ENCODE measurements around the gene IGSF1. TPM values are rescaled to one million over a fixed set of nuclear protein-coding genes. Genes with fewer than 3 reads are reported as not detected.

IGSF1 gene
- total and polyA plus RNA-seq, 9 of the 15 experiments (the other 6 are each of a cell fraction or from before 2014, with no cell fraction given) = 0.33 to 1.5 (median 1.0) TPM

DNA sequence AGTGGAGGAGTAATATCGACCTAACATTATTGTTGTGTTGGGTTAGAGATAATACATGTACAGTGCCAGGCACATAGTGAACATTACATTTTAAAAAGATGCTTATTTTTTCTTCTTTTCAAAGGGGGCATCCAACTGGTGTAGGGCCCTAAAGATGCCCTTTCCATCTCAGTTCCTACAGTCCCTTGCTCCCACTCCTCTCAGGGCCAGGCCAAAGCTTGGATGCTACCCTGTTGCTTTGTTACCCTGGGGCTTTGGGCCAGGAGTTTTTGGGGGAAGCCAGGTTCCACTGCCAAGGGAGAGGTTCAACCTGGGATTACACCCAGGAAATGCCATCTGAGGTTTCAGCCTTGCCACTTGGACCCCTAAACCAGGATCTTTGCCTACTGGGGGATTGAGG, 918 bp downstream of the IGSF1 start:
- Histone ChIP-seq H3K9ac (ENCODE audit: insufficient read depth in 1 of 2, low read depth in 2 of 2, low read length in 2 of 2) (no peak overlapping the region), H3K4me1 (replicated peaks in 1 of 2; ENCODE audit: control insufficient read depth in 2 of 2, insufficient read depth in 2 of 2, low read length in 2 of 2) (peaks cover 0 to 4% of the 10 kb centered on the region in 2 experiments; a peak in 2 of 5 replicates), H3K4me2 (ENCODE audit: insufficient read depth, low read length) (peak overlapping the region; percentile 48; the same call in 1 of the 2 replicates), H4K20me1 (replicated peaks; ENCODE audit: control insufficient read depth, insufficient read depth, low read length) (no peaks in the 10 kb centered on the region), H3K27me3 (ENCODE audit: control insufficient read depth in 2 of 2, insufficient read depth in 2 of 2, low read length in 2 of 2) (no peaks in the 10 kb centered on the region), H3K9me1 (ENCODE audit: control insufficient read depth, insufficient read depth, low read length) (no peaks in the 10 kb centered on the region), H2AFZ (ENCODE audit: low read depth, low read length) (no peak overlapping the region), H3K9me3 (replicated peaks; ENCODE audit: control insufficient read depth, insufficient read depth, low read depth, low read length) (no peaks in the 10 kb centered on the region), H3K4me3 (no peak overlapping the region), H3K79me2 (ENCODE audit: control insufficient read depth, insufficient read depth, low read length) (no peaks in the 10 kb centered on the region), H3K36me3 (ENCODE audit: control insufficient read depth, insufficient read depth, low read length) (no peaks in the 10 kb centered on the region), H3K27ac (ENCODE audit: extremely low read depth, low read depth, low read length) (no peak overlapping the region)
- no TSS peak for BruUV-seq (replicated peaks)
- CTCF ChIA-PET (ENCODE audit: low intra/inter-chr PET ratio) = no interaction called here
- ATAC-seq (no peak), DNase-seq (ENCODE audit: extremely low read depth in 1 of 4, low spot score in 3 of 4) (no peak), FAIRE-seq (no peak)
- TF ChIP-seq ARHGAP35 (IDR thresholded peaks at IDR 0.05; ENCODE audit: partially characterized antibody) (no peak), NCOA6 (IDR thresholded peaks at IDR 0.05) (no peak), TAL1 (IDR thresholded peaks at IDR 0.05) (no peak), HDAC1 (IDR thresholded peaks at IDR 0.05) (no peak), ZFX (CRISPR knock-in tag; IDR thresholded peaks at IDR 0.05) (no peak), ZFP30 (CRISPR knock-in tag; IDR thresholded peaks at IDR 0.05; ENCODE audit: borderline replicate concordance) (no peak), STAT5A (IDR thresholded peaks at IDR 0.05; ENCODE audit: borderline replicate concordance, low read length) (no peak), MAFG (tag; conservative IDR thresholded peaks at IDR 0.05) (no peak), DMBX1 (CRISPR knock-in tag; IDR thresholded peaks at IDR 0.05; ENCODE audit: borderline replicate concordance) (no peak), SMARCA4 (IDR thresholded peaks at IDR 0.05) (no peak), ZNF57 (CRISPR knock-in tag; IDR thresholded peaks at IDR 0.05) (no peak), E2F3 (CRISPR knock-in tag; IDR thresholded peaks at IDR 0.05) (no peak)
- TF ChIP-seq, protein P1, sequence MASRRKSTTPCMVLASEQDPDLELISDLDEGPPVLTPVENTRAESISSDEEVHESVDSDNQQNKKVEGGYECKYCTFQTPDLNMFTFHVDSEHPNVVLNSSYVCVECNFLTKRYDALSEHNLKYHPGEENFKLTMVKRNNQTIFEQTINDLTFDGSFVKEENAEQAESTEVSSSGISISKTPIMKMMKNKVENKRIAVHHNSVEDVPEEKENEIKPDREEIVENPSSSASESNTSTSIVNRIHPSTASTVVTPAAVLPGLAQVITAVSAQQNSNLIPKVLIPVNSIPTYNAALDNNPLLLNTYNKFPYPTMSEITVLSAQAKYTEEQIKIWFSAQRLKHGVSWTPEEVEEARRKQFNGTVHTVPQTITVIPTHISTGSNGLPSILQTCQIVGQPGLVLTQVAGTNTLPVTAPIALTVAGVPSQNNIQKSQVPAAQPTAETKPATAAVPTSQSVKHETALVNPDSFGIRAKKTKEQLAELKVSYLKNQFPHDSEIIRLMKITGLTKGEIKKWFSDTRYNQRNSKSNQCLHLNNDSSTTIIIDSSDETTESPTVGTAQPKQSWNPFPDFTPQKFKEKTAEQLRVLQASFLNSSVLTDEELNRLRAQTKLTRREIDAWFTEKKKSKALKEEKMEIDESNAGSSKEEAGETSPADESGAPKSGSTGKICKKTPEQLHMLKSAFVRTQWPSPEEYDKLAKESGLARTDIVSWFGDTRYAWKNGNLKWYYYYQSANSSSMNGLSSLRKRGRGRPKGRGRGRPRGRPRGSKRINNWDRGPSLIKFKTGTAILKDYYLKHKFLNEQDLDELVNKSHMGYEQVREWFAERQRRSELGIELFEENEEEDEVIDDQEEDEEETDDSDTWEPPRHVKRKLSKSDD (conservative IDR thresholded peaks at IDR 0.05; ENCODE audit: low read length) = no peak
- TF ChIP-seq, protein P2, sequence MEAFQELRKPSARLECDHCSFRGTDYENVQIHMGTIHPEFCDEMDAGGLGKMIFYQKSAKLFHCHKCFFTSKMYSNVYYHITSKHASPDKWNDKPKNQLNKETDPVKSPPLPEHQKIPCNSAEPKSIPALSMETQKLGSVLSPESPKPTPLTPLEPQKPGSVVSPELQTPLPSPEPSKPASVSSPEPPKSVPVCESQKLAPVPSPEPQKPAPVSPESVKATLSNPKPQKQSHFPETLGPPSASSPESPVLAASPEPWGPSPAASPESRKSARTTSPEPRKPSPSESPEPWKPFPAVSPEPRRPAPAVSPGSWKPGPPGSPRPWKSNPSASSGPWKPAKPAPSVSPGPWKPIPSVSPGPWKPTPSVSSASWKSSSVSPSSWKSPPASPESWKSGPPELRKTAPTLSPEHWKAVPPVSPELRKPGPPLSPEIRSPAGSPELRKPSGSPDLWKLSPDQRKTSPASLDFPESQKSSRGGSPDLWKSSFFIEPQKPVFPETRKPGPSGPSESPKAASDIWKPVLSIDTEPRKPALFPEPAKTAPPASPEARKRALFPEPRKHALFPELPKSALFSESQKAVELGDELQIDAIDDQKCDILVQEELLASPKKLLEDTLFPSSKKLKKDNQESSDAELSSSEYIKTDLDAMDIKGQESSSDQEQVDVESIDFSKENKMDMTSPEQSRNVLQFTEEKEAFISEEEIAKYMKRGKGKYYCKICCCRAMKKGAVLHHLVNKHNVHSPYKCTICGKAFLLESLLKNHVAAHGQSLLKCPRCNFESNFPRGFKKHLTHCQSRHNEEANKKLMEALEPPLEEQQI (IDR thresholded peaks at IDR 0.05) = no peak
- TF ChIP-seq, protein P3, sequence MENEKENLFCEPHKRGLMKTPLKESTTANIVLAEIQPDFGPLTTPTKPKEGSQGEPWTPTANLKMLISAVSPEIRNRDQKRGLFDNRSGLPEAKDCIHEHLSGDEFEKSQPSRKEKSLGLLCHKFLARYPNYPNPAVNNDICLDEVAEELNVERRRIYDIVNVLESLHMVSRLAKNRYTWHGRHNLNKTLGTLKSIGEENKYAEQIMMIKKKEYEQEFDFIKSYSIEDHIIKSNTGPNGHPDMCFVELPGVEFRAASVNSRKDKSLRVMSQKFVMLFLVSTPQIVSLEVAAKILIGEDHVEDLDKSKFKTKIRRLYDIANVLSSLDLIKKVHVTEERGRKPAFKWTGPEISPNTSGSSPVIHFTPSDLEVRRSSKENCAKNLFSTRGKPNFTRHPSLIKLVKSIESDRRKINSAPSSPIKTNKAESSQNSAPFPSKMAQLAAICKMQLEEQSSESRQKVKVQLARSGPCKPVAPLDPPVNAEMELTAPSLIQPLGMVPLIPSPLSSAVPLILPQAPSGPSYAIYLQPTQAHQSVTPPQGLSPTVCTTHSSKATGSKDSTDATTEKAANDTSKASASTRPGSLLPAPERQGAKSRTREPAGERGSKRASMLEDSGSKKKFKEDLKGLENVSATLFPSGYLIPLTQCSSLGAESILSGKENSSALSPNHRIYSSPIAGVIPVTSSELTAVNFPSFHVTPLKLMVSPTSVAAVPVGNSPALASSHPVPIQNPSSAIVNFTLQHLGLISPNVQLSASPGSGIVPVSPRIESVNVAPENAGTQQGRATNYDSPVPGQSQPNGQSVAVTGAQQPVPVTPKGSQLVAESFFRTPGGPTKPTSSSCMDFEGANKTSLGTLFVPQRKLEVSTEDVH (IDR thresholded peaks at IDR 0.05; ENCODE audit: low read depth, partially characterized antibody) = no peak
- TF ChIP-seq, protein P4, sequence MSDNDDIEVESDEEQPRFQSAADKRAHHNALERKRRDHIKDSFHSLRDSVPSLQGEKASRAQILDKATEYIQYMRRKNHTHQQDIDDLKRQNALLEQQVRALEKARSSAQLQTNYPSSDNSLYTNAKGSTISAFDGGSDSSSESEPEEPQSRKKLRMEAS (CRISPR knock-in tag; IDR thresholded peaks at IDR 0.05) = no peak
- in situ Hi-C loops (cut with MboI) = no loop called here
- WGBS (ENCODE audit: insufficient coverage, low coverage, missing lambda C conversion rate) = 23% methylated on average over 1 of the region's 1 CpG
- intact Hi-C loops (cut with micrococcal nuclease) = no loop called here
- POLR2A ChIA-PET = no interaction called here

Measured in K562 (cell line).